Pulmonary artery endothelial cell (primary cell): Measurements from ENCODE around the gene OXT. TPM values are rescaled to one million over a fixed set of nuclear protein-coding genes. Genes with fewer than 3 reads are reported as not detected.

ENCODE experiments used
- DNase-seq: peaks from one replicate; pipeline ENCODE4 v3.0.0-alpha.2; 2011; ENCODE audit warnings: low read depth, low spot score
- total RNA-seq: library from RNA; depleted of rRNA; stranded (reverse); fragments of >200 nt; gene quantifications from 2 replicates; pipeline ENCODE4 v1.2.3, GENCODE V29; 2014

Gene OXT
- total RNA-seq, 1 donor from 2014 or later: not detected

GRCh38 chr20:3109350-3110302 is 38.2 kb downstream of the OXT start:
- DNase-seq: no peak

- DNase-seq: no peak
Observed at GRCh38 chr20:3111507-3111906, 40.1 kb downstream of the OXT start.

- no peak for DNase-seq
Observed at GRCh38 chr20:3111995-3112394, 40.6 kb downstream of the OXT start.

GRCh38 chr20:3115190-3116107 is 44.0 kb downstream of the OXT start:
- DNase-seq: no peak

GRCh38 chr20:3116341-3116740 is 44.9 kb downstream of the OXT start:
- no peak for DNase-seq

- peak; percentile 43 for DNase-seq
Observed at GRCh38 chr20:3117839-3118379, 46.5 kb downstream of the OXT start.

GRCh38 chr20:3119044-3119443 is 47.6 kb downstream of the OXT start:
- DNase-seq: no peak

- DNase-seq: peak; percentile 29
Observed at GRCh38 chr20:3121271-3121911, 50.0 kb downstream of the OXT start.

Other genes with a start within 250 kb of the OXT start
- gene PCED1A, start 231.0 kb upstream of the OXT start, total RNA-seq: 10.9 and 18.5 TPM in 2 replicates
- gene VPS16, start 230.9 kb upstream of the OXT start, total RNA-seq: 43.8 and 56.1 TPM in 2 replicates
- 27.5 and 29.1 TPM in 2 replicates for gene PTPRA, start 198.1 kb upstream of the OXT start, total RNA-seq
- 0.21 TPM in 1 of 2 replicates, not detected in the other for gene GNRH2, start 28.0 kb upstream of the OXT start, total RNA-seq
- 55.4 and 57.9 TPM in 2 replicates for gene MRPS26, start 25.6 kb upstream of the OXT start, total RNA-seq
- not detected in 2 replicates for gene AVP, start 13.1 kb downstream of the OXT start, total RNA-seq
- gene FASTKD5, start 88.2 kb downstream of the OXT start, total RNA-seq: 15.8 and 23.9 TPM in 2 replicates
- 1.8 and 2.6 TPM in 2 replicates for gene UBOX5, start 88.2 kb downstream of the OXT start, total RNA-seq
- 3.2 and 4.1 TPM in 2 replicates for gene LZTS3, start 101.9 kb downstream of the OXT start, total RNA-seq
- gene DDRGK1, start 133.1 kb downstream of the OXT start, total RNA-seq: 25.9 and 40.1 TPM in 2 replicates
- gene ITPA, start 137.9 kb downstream of the OXT start, total RNA-seq: 21.4 and 51.2 TPM in 2 replicates
- 3.0 and 4.3 TPM in 2 replicates for gene SLC4A11, start 167.6 kb downstream of the OXT start, total RNA-seq